Lung (tissue), 12 donors: Measurements from ENCODE around the gene PRKCB. TPM values are rescaled to one million over a fixed set of nuclear protein-coding genes. Genes with fewer than 3 reads are reported as not detected.

Experiments
- ATAC-seq: fragments of 200-7000 bp; cut with Tn5 transposase; one replicate; pipeline ENCODE4 v1.9.1; 2020; ENCODE audit warnings: moderate number of reproducible peaks; ENCODE audit not compliant: insufficient read depth, low FRiP score
- DNase-seq, 3 donors: peaks; one replicate each; pipeline ENCODE4 v3.0.0-alpha.2; 2013 to 2017
- H3K27ac ChIP-seq, 2 donors: one replicate each; pipeline ENCODE4 v1.5.1; 2013; ENCODE audit warnings: mild to moderate bottlenecking in 2 of 2, moderate library complexity in 2 of 2, control low read depth in 1 of 2, inconsistent platforms in 1 of 2, low read depth in 1 of 2, low read length in 1 of 2
- H3K27me3 ChIP-seq, 3 donors: one replicate each; pipeline ENCODE4 v1.5.1; 2013; ENCODE audit warnings: low read length in 2 of 3; ENCODE audit not compliant: control insufficient read depth in 3 of 3, insufficient read depth in 3 of 3
- H3K36me3 ChIP-seq, 4 donors: one replicate each; pipeline ENCODE4 v1.5.1; 2013; ENCODE audit warnings: low read length in 4 of 4, mild to moderate bottlenecking in 1 of 4, moderate library complexity in 1 of 4; ENCODE audit not compliant: control insufficient read depth in 4 of 4, insufficient read depth in 4 of 4
- H3K4me1 ChIP-seq, 5 donors: one replicate each; pipeline ENCODE4 v1.5.1; 2013; ENCODE audit warnings: low read length in 5 of 5, mild to moderate bottlenecking in 2 of 5, moderate library complexity in 1 of 5; ENCODE audit not compliant: control insufficient read depth in 5 of 5, insufficient read depth in 5 of 5
- H3K4me3 ChIP-seq: one replicate; pipeline ENCODE4 v1.5.1; 2013; ENCODE audit warnings: mild to moderate bottlenecking, control low read depth, moderate library complexity
- H3K9ac ChIP-seq, 2 donors: one replicate each; pipeline ENCODE4 v1.5.1; 2013; ENCODE audit warnings: low read length in 2 of 2, control low read depth in 1 of 2; ENCODE audit not compliant: insufficient read depth in 1 of 2
- H3K9me3 ChIP-seq, 4 donors: one replicate each; pipeline ENCODE4 v1.5.1; 2013; ENCODE audit warnings: low read length in 3 of 4, mild to moderate bottlenecking in 1 of 4, moderate library complexity in 1 of 4; ENCODE audit not compliant: control insufficient read depth in 4 of 4, insufficient read depth in 3 of 4
- WGBS, 2 donors: extraction: QIAGEN DNeasy Blood & Tissue Kit; methylation state at CpG; one replicate each; pipeline ENCODE4 v1.1.7; 2013; 5-methylcytosine and 5-hydroxymethylcytosine counted together
- polyA plus RNA-seq, 2 donors: library from polyadenylated mRNA; stranded (reverse); fragments of 200-250 nt; gene quantifications; one replicate each; pipeline ENCODE4 v1.2.1, GENCODE V29; 2013
- total RNA-seq, 2 donors: library from RNA; depleted of rRNA in 1 of 2; stranded (reverse); fragments of >200 nt in 1 of 2; gene quantifications; one replicate each; pipeline ENCODE4 v1.2.1, GENCODE V29; 2014 to 2021
- TF ChIP-seq, protein P1 (sequence below): IDR thresholded peaks from 2 replicates; pipeline ENCODE4 v1.5.1; 2012; ENCODE audit warnings: mild to moderate bottlenecking; ENCODE audit errors: control extremely low read depth, extremely low read depth
- donor health status: control.
- donor health status: control.
- donor health status: Bipolar disorder and iron deficiency.
- donor health status: healthy.
- donor health status: DM: yes; HTN: yes; CAD: no.

Gene PRKCB
- total and polyA plus RNA-seq, 4 donors = 2.5 to 46.4 (median 21.8) TPM

DNA sequence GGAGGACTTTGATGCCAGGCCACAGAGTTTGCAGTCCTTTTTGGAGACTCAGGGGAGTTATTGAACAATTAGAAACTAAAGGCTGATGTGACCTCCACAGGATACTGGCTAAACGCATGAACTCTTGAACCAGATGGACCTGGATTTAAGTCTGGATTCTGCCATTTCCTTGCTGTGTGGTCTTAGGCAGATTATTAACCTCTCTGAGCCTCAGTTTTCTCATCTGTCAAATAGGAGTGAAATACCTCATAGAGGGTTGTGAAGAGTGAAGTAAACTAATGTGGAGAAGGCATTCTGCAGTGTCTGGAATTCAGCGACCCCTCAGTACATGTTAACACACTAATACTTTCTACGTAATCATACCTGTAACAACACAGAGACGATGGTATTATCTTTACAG is 93.5 kb downstream of the PRKCB start:
- Histone ChIP-seq H3K9me3 (no peaks in the 10 kb centered on the region), H3K27ac (no peak overlapping the region), H3K36me3 (no peaks in the 10 kb centered on the region), H3K27me3 (no peaks in the 10 kb centered on the region), H3K4me3 (no peak overlapping the region), H3K4me1 (peaks cover 0 to 5% (median 0%) of the 10 kb centered on the region in 5 donors), H3K9ac (no peak overlapping the region)
- 91 to 98% methylated on average over 4 of the region's 4 CpGs for WGBS, 2 donors
- TF ChIP-seq, protein P1, sequence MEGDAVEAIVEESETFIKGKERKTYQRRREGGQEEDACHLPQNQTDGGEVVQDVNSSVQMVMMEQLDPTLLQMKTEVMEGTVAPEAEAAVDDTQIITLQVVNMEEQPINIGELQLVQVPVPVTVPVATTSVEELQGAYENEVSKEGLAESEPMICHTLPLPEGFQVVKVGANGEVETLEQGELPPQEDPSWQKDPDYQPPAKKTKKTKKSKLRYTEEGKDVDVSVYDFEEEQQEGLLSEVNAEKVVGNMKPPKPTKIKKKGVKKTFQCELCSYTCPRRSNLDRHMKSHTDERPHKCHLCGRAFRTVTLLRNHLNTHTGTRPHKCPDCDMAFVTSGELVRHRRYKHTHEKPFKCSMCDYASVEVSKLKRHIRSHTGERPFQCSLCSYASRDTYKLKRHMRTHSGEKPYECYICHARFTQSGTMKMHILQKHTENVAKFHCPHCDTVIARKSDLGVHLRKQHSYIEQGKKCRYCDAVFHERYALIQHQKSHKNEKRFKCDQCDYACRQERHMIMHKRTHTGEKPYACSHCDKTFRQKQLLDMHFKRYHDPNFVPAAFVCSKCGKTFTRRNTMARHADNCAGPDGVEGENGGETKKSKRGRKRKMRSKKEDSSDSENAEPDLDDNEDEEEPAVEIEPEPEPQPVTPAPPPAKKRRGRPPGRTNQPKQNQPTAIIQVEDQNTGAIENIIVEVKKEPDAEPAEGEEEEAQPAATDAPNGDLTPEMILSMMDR = no peak
- ATAC-seq (no peak), DNase-seq (no peak)

DNA sequence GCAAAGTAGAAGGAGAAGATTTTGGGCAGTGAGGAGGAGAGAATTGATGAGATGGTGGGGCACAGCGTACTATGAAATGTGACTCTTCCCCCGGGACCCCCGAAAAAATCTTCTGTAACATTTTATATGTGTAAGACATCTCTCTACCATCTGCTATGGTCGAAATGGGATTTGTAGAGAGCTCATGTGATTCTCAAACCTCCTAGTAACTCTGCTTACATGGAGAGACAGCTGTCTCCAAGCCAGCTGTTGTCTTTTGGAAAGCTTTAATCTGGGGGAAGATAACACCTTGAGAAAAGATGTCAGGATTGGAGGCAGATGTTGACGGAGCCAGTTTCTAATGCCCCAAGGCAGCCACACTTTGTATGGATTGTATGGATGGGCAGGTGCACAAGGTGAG is 94.1 kb downstream of the PRKCB start:
- WGBS, 2 donors = 84 to 95% methylated on average over 5 of the region's 5 CpGs
- ATAC-seq = no peak
- H3K27me3 ChIP-seq = no peaks in the 10 kb centered on the region

DNA sequence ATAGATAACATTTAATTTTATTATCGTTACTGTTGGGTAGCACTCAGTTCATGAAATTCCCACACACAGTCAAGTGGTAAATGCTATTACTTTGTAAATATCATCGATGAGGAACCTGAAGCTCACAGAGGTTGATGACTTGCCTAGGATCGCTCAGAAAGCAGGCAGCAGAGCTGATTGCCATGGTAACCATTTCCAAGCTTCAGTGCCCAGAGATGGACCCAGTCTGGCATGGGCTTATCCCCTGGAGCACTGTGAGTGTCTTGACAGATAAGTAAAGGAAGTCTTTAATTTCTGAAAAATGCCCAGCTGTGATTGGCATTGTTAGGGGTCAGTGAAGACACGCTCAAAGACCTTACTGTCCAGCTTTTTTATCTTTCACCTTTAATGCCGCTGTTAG is 95.0 kb downstream of the PRKCB start:
- H3K4me1 ChIP-seq = peaks cover 0 to 5% (median 2%) of the 10 kb centered on the region in 5 donors
- DNase-seq = no peak
- ATAC-seq = no peak

More for the DNA sequence above, 94.1 kb downstream of the PRKCB start:
- H3K4me1 ChIP-seq = peaks cover 0 to 5% (median under 1%) of the 10 kb centered on the region in 5 donors
- no peak for DNase-seq
- no peak overlapping the region for H3K9ac ChIP-seq
- no peak overlapping the region for H3K27ac ChIP-seq
- TF ChIP-seq, protein P1 = no peak
- H3K9me3 ChIP-seq = no peaks in the 10 kb centered on the region
- no peaks in the 10 kb centered on the region for H3K36me3 ChIP-seq
- no peak overlapping the region for H3K4me3 ChIP-seq

More for the DNA sequence above, 95.0 kb downstream of the PRKCB start:
- Histone ChIP-seq H3K4me3 (no peak overlapping the region), H3K9me3 (no peaks in the 10 kb centered on the region), H3K36me3 (no peaks in the 10 kb centered on the region), H3K9ac (no peak overlapping the region), H3K27me3 (no peaks in the 10 kb centered on the region), H3K27ac (no peak overlapping the region)
- 88 to 95% methylated on average over 5 of the region's 5 CpGs for WGBS, 2 donors
- TF ChIP-seq, protein P1 = no peak
